ENCODE measurements around the gene MAFG.

Gene MAFG

DNA sequence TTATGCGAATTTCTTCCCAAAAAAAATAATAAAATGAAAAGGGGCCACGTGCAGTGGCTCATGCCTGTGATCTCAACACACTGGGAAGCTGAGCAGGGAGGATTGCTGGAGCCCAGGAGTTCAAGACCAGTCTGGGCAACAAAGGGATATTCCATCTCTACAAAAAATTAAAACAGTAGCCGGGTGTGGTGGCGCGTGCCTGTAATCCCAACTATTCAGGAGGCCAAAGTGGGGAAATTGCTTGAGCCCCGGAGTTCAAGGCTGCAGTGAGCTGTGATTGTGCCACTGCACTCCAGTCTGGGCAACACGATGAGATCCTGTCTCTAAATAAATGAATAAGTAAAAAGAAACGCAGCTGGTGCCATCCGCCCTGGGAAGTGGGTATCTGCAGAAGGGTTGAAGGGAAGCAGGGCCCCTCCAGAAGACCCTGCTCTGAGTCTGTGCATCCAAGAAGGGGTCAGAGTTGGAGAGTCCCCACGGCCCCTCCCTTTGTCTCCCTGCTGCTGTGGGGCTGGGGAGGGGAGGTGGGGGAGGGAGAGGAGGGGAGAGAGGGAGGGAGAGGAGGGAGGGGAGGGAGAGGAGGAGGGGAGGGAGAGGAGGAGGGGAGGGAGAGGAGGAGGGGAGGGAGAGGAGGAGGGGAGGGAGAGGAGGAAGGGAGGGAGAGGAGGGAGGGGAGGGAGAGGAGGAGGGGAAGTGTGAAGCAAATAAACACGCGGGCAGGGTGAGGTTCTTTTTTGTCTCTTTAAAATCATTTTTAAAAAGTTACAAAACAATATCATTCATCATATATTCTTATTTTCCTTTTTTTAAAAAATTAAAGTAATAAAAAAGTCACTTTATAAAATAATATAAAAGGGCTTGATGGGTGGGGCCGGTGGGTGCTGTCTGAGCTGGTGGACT is 24.5 kb upstream of the MAFG start:
- H4K20me1 ChIP-seq (ENCODE audit: low read depth, low read length): no peaks in the 10 kb centered on the region
- TF ChIP-seq, protein P1, sequence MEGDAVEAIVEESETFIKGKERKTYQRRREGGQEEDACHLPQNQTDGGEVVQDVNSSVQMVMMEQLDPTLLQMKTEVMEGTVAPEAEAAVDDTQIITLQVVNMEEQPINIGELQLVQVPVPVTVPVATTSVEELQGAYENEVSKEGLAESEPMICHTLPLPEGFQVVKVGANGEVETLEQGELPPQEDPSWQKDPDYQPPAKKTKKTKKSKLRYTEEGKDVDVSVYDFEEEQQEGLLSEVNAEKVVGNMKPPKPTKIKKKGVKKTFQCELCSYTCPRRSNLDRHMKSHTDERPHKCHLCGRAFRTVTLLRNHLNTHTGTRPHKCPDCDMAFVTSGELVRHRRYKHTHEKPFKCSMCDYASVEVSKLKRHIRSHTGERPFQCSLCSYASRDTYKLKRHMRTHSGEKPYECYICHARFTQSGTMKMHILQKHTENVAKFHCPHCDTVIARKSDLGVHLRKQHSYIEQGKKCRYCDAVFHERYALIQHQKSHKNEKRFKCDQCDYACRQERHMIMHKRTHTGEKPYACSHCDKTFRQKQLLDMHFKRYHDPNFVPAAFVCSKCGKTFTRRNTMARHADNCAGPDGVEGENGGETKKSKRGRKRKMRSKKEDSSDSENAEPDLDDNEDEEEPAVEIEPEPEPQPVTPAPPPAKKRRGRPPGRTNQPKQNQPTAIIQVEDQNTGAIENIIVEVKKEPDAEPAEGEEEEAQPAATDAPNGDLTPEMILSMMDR (IDR thresholded peaks at IDR 0.05; ENCODE audit: insufficient read depth, low read length, poor library complexity, severe bottlenecking): no peak
- H3K4me3 ChIP-seq (ENCODE audit: insufficient read depth, low read length, poor library complexity, severe bottlenecking): no peak overlapping the region
- H3K79me2 ChIP-seq (ENCODE audit: insufficient read depth, low read length): peaks cover 7% of the 10 kb centered on the region
- H3K9me3 ChIP-seq (ENCODE audit: insufficient read depth, low read length): no peaks in the 10 kb centered on the region
- peak overlapping the region; percentile 83 for H3K27ac ChIP-seq (ENCODE audit: low read depth, low read length)
- H3K4me2 ChIP-seq (ENCODE audit: low read depth, low read length, poor library complexity, severe bottlenecking): peak overlapping the region; percentile 17
- H3K27me3 ChIP-seq (ENCODE audit: low read length): no peaks in the 10 kb centered on the region
- no peak overlapping the region for H2AFZ ChIP-seq (ENCODE audit: low read depth, low read length, severe bottlenecking)
- H3K9me2 ChIP-seq (replicated peaks; ENCODE audit: insufficient read depth, low read length): no peaks in the 10 kb centered on the region
- no peaks in the 10 kb centered on the region for H3K36me3 ChIP-seq (ENCODE audit: low read length)
- H3K9ac ChIP-seq (ENCODE audit: low read length): peak overlapping the region; percentile 27; the same call in 1 of the 2 replicates
- H3F3A ChIP-seq (ENCODE audit: insufficient read depth): peaks cover 28% of the 10 kb centered on the region

DNA sequence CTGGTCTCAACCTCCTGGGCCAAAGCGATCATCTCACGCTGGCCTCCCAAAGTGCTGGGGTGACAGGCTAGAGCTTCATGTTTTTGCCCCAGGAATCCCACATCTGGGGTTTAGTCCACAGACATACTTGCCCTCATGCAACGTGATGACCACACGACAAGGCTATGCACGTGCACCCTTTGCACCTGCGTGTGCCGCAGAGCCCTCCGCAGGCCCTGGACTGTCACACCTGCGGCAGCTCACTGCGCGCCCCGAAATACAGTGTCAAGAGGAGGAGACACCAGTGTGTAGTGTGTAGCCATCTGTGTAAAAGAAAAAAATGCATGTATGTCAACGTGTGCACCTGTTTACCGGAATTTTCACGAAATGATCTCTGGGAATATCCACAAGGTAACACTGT is 23.0 kb upstream of the MAFG start:
- H3K27me3 ChIP-seq (ENCODE audit: low read length): no peaks in the 10 kb centered on the region
- H4K20me1 ChIP-seq (ENCODE audit: low read depth, low read length): no peaks in the 10 kb centered on the region
- no peaks in the 10 kb centered on the region for H3K9me3 ChIP-seq (ENCODE audit: insufficient read depth, low read length)
- H3K9ac ChIP-seq (ENCODE audit: low read length): no peak overlapping the region
- TF ChIP-seq, protein P1 (IDR thresholded peaks at IDR 0.05; ENCODE audit: insufficient read depth, low read length, poor library complexity, severe bottlenecking): no peak
- no peak for TF ChIP-seq EZH2phosphoT487 (conservative IDR thresholded peaks at IDR 0.05; ENCODE audit: low read length)
- H3K4me2 ChIP-seq (ENCODE audit: low read depth, low read length, poor library complexity, severe bottlenecking): peak overlapping the region; percentile 34
- H3K9me2 ChIP-seq (replicated peaks; ENCODE audit: insufficient read depth, low read length): no peaks in the 10 kb centered on the region
- H3K27ac ChIP-seq (ENCODE audit: low read depth, low read length): peak overlapping the region; percentile 86
- H3K4me3 ChIP-seq (ENCODE audit: insufficient read depth, low read length, poor library complexity, severe bottlenecking): no peak overlapping the region
- H3K36me3 ChIP-seq (ENCODE audit: low read length): no peaks in the 10 kb centered on the region
- no peak overlapping the region for H2AFZ ChIP-seq (ENCODE audit: low read depth, low read length, severe bottlenecking)
- H3K79me2 ChIP-seq (ENCODE audit: insufficient read depth, low read length): no peaks in the 10 kb centered on the region
- H3F3A ChIP-seq (ENCODE audit: insufficient read depth): peaks cover 28% of the 10 kb centered on the region

DNA sequence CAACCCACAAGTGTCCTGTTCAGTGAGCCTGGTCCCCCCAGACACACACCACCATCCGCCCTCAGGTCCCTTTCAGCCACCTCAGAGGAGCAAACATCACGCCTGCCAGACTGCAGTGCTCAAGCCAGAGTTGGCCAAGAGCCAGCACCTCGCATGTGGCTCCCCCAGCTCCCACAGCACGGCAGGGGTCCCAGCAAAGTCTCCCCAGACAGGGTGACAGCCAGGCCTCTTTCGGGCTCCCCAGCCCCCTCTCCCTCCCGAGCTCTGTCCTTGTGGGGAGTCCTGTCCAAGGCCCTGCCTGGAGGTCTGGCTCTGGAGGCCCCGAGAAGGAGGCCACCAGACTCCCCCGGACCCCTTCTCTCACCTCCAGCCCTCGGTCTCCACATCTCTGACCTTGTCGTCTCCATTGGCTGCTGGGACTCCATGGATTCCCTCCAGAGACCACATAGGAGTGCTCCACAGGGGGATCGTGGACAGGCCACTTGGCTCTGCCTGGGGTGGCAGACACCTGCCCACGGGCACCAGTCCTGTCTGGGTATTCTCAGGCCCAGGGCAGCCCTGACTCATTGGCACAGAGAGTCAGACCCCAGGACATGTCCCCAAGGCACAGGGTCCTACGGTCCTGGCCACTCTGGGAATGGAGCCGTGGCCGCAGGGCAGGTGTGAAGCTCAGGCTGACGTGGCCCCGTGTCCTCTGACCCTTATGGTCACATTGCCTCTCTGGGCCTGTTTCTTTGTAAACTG is 21.3 kb upstream of the MAFG start:
- TF ChIP-seq, protein P1 (IDR thresholded peaks at IDR 0.05; ENCODE audit: insufficient read depth, low read length, poor library complexity, severe bottlenecking): no peak
- no peak for TF ChIP-seq EZH2phosphoT487 (conservative IDR thresholded peaks at IDR 0.05; ENCODE audit: low read length)
- Histone ChIP-seq H3K27ac (ENCODE audit: low read depth, low read length) (peak overlapping the region; percentile 57), H3K4me3 (ENCODE audit: insufficient read depth, low read length, poor library complexity, severe bottlenecking) (no peak overlapping the region), H3K27me3 (ENCODE audit: low read length) (no peaks in the 10 kb centered on the region), H3K4me2 (ENCODE audit: low read depth, low read length, poor library complexity, severe bottlenecking) (no peak overlapping the region), H2AFZ (ENCODE audit: low read depth, low read length, severe bottlenecking) (no peak overlapping the region), H3K9me3 (ENCODE audit: insufficient read depth, low read length) (no peaks in the 10 kb centered on the region), H3K79me2 (ENCODE audit: insufficient read depth, low read length) (no peaks in the 10 kb centered on the region), H3F3A (ENCODE audit: insufficient read depth) (peaks cover 37% of the 10 kb centered on the region), H3K9ac (ENCODE audit: low read length) (no peak overlapping the region), H3K9me2 (replicated peaks; ENCODE audit: insufficient read depth, low read length) (no peaks in the 10 kb centered on the region), H3K36me3 (ENCODE audit: low read length) (no peaks in the 10 kb centered on the region), H4K20me1 (ENCODE audit: low read depth, low read length) (no peaks in the 10 kb centered on the region)

Measured in SU-DHL-6 (cell line).